Activated naive CD4-positive, alpha-beta T cell treated with anti-CD3 and anti-CD28 coated beads, Interleukin-2, amount 10 ng/mL, durations not matched to agents 7 days and 5 days (primary cell): ENCODE results near the gene CDH13.

Experiments
- CTCF ChIA-PET: fragments of 350-600 bp; sonication (Branson Sonifier 250); formaldehyde crosslinking; loops from one replicate; lab custom pipeline; 2021; ENCODE audit warnings: antibody characterized with exemption; lab: Charles Lee
- DNase-seq: peaks from one replicate; pipeline ENCODE4 v3.0.0-alpha.2; 2020
- H3K27ac Mint-ChIP-seq: one replicate; pipeline ENCODE4 v1.8.0; 2021; ENCODE audit warnings: mild to moderate bottlenecking, moderate library complexity, mixed read lengths
- H3K27me3 Mint-ChIP-seq: one replicate; pipeline ENCODE4 v1.8.0; 2021; ENCODE audit warnings: mild to moderate bottlenecking, mixed read lengths
- H3K36me3 Mint-ChIP-seq: one replicate; pipeline ENCODE4 v1.8.0; 2021; ENCODE audit warnings: mixed read lengths
- H3K4me1 Mint-ChIP-seq: one replicate; pipeline ENCODE4 v1.8.0; 2021; ENCODE audit warnings: mixed read lengths
- H3K4me3 Mint-ChIP-seq: one replicate; pipeline ENCODE4 v1.8.0; 2021; ENCODE audit warnings: mild to moderate bottlenecking, moderate library complexity, mixed read lengths
- H3K9me3 Mint-ChIP-seq: one replicate; pipeline ENCODE4 v1.8.0; 2021; ENCODE audit warnings: mixed read lengths

CDH13 gene

DNA sequence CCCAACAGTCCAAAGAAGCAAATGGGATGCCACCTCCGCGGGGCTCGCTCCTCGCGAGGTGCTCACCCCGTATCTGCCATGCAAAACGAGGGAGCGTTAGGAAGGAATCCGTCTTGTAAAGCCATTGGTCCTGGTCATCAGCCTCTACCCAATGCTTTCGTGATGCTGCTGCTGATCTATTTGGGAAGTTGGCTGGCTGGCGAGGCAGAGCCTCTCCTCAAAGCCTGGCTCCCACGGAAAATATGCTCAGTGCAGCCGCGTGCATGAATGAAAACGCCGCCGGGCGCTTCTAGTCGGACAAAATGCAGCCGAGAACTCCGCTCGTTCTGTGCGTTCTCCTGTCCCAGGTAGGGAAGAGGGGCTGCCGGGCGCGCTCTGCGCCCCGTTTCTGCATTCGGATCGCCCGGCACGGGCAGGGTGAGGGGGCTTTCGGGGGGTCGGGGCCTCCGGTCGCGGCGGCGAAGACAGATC lies at the start of gene CDH13:
Gene CDH13, plus strand, starts transcription at position 179 of the 471 bp plus-strand sequence.
- Mint-ChIP-seq H3K9me3 (no peaks in the 10 kb centered on the region), H3K4me3 (no peak within 1 kb of the TSS), H3K4me1 (no peaks in the 10 kb centered on the region), H3K27me3 (peaks cover 86% of the 10 kb centered on the region), H3K27ac (no peak within 1 kb of the TSS), H3K36me3 (no peaks in the 10 kb centered on the region)
- no peak for DNase-seq
- CTCF ChIA-PET: no interaction called here

DNA sequence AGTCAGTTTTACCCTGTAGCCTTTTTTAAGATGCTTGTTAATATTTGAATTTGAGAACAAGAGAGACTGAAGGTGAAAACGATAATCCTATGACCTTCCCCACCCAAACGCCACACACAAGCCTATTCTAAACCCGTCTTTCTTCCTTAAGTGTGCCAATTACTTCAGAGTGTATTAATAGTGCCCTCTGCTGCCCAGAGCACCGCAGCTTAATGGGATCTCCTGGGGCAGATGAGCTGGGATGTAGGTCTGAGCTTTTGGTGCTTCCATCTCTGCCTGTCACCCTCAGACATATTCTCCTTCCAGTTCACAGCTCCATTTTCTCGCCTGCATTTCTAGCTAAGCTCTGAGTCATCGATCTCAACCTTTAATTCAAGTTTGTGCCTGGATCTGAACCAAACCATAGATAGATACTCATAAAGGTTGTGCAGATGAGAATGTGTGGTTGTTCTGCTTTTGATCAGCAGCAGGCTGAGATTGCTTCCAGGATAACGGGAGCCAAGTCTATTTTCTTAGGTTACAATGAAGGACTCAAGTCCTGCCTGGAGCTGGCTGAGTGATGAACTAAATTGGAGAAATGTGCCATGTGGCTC lies 46.4 kb upstream of the CDH13 start:
- Mint-ChIP-seq H3K27ac (no peak overlapping the region), H3K4me1 (no peaks in the 10 kb centered on the region), H3K4me3 (no peak overlapping the region), H3K36me3 (no peaks in the 10 kb centered on the region), H3K9me3 (no peaks in the 10 kb centered on the region), H3K27me3 (no peaks in the 10 kb centered on the region)
- CTCF ChIA-PET: no interaction called here
- DNase-seq: no peak

GRCh38 chr16:82582975-82583374 lies 43.8 kb upstream of the CDH13 start:
- no peak overlapping the region for H3K4me3 Mint-ChIP-seq
- H3K4me1 Mint-ChIP-seq: no peaks in the 10 kb centered on the region
- no peak overlapping the region for H3K27ac Mint-ChIP-seq
- H3K9me3 Mint-ChIP-seq: no peaks in the 10 kb centered on the region
- DNase-seq: no peak
- CTCF ChIA-PET: no interaction called here
- H3K36me3 Mint-ChIP-seq: no peaks in the 10 kb centered on the region
- H3K27me3 Mint-ChIP-seq: no peaks in the 10 kb centered on the region

GRCh38 chr16:82583422-82583821 lies 43.3 kb upstream of the CDH13 start:
- H3K36me3 Mint-ChIP-seq: no peaks in the 10 kb centered on the region
- H3K27ac Mint-ChIP-seq: no peak overlapping the region
- no peaks in the 10 kb centered on the region for H3K27me3 Mint-ChIP-seq
- H3K4me3 Mint-ChIP-seq: no peak overlapping the region
- CTCF ChIA-PET: no interaction called here
- DNase-seq: no peak
- no peaks in the 10 kb centered on the region for H3K4me1 Mint-ChIP-seq
- no peaks in the 10 kb centered on the region for H3K9me3 Mint-ChIP-seq

DNA sequence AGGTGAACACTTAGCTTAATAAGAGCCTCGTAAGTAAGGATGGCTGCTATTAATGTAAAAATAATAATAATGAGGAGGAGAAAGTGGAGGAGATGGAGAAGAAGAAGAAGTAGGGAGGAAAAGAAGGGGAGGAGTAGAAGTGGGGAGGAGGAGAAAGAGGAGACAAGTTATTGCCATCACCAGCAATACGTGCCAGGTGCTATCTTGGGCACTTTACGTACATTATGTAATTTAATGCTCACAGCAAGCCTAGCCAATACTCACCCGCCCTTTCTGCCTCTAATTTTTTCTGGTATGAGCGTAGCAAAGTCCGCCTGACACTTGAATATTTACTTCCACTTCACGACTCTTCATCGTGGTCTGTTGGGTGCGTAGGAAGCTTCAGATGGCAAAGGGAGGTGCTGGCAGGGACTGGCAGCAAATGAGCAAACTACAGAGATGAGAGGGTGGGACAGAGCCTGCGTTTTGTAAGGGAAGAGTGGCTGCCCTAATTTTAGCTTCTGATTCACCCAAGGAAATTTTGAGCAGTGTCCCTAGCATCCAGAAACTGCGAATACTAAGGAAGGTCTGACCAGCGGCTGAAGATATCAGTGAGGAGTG lies 42.1 kb upstream of the CDH13 start:
- Mint-ChIP-seq H3K9me3 (no peaks in the 10 kb centered on the region), H3K27ac (no peak overlapping the region), H3K27me3 (no peaks in the 10 kb centered on the region), H3K36me3 (no peaks in the 10 kb centered on the region), H3K4me3 (no peak overlapping the region), H3K4me1 (no peaks in the 10 kb centered on the region)
- CTCF ChIA-PET: no interaction called here
- DNase-seq: no peak

GRCh38 chr16:82585675-82586074 lies 41.1 kb upstream of the CDH13 start:
- CTCF ChIA-PET: no interaction called here

GRCh38 chr16:82586130-82586529 lies 40.6 kb upstream of the CDH13 start:
- Mint-ChIP-seq H3K4me1 (no peaks in the 10 kb centered on the region), H3K27me3 (no peaks in the 10 kb centered on the region), H3K4me3 (no peak overlapping the region), H3K9me3 (no peaks in the 10 kb centered on the region), H3K27ac (no peak overlapping the region), H3K36me3 (no peaks in the 10 kb centered on the region)
- no peak for DNase-seq
- CTCF ChIA-PET: no interaction called here

More at GRCh38 chr16:82585675-82586074, 41.1 kb upstream of the CDH13 start:
- Mint-ChIP-seq H3K27ac (no peak overlapping the region), H3K36me3 (no peaks in the 10 kb centered on the region), H3K27me3 (no peaks in the 10 kb centered on the region), H3K9me3 (no peaks in the 10 kb centered on the region), H3K4me1 (no peaks in the 10 kb centered on the region), H3K4me3 (no peak overlapping the region)
- DNase-seq: no peak

DNA sequence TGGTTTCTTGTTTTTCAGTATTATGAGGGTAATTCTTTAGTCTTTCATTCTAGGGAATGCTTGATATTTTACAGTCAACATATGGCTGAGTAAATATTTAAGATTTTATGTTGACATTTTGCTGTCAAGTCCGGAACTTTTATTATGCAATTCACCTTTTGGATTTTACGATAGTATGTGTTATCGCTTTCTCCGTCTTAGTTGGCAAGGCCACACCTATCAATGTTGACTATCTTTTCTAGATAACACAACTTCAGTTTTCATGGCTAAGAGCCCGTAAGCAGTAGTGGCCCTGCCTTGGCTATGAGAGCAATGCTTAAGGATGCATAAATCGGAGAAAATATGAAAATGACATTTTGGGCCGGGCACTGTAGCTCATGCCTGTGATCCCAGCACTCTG lies 39.5 kb upstream of the CDH13 start:
- no peak for DNase-seq
- Mint-ChIP-seq H3K27me3 (no peaks in the 10 kb centered on the region), H3K27ac (no peak overlapping the region), H3K36me3 (no peaks in the 10 kb centered on the region), H3K4me1 (no peaks in the 10 kb centered on the region), H3K4me3 (no peak overlapping the region), H3K9me3 (no peaks in the 10 kb centered on the region)
- CTCF ChIA-PET: no interaction called here

DNA sequence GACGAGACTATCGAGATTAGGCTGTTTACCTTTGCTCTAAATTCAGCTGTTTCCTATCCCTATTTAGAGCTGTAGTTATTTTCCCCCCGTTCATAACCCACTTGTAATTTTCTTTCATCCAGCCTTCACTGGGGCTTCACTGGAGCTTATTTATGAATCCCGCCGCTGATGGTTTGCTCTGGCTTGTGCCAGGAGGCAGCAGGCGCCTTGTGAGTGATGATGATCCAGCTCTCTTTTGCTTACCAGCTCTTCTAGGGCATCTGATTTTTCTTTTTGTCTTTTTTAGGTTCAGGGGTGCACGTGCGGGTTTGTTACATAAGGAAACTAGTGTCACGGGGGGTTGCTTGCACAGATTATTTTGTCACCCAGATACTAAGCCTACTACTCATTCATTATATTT lies 37.4 kb upstream of the CDH13 start:
- CTCF ChIA-PET: no interaction called here
- Mint-ChIP-seq H3K36me3 (no peaks in the 10 kb centered on the region), H3K9me3 (no peaks in the 10 kb centered on the region), H3K4me1 (no peaks in the 10 kb centered on the region), H3K27ac (no peak overlapping the region), H3K27me3 (no peaks in the 10 kb centered on the region), H3K4me3 (no peak overlapping the region)
- no peak for DNase-seq

DNA sequence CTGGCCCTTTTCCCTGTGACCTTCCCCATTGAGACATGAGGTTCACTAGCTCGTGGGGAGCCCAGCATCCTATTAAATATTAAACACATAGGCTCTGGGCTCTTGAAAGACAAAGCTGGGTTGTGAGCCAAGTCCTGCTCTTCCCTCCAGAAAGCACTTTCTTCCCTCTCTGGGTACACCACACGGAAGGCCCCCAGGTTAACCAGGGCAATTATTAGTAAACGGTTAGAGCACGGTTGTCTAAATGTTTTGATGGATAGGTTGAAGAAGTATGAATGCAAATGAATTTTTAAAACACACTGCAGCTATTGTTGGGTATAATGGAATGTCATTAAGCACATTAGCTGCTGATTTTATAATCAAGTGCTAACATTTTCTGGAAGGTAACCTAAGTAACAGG lies 32.7 kb upstream of the CDH13 start:
- H3K36me3 Mint-ChIP-seq: no peaks in the 10 kb centered on the region
- no peak overlapping the region for H3K27ac Mint-ChIP-seq
- CTCF ChIA-PET: no interaction called here
- H3K9me3 Mint-ChIP-seq: no peaks in the 10 kb centered on the region
- H3K4me1 Mint-ChIP-seq: no peaks in the 10 kb centered on the region
- no peaks in the 10 kb centered on the region for H3K27me3 Mint-ChIP-seq
- no peak overlapping the region for H3K4me3 Mint-ChIP-seq
- DNase-seq: no peak

- no peaks in the 10 kb centered on the region for H3K9me3 Mint-ChIP-seq
- no peaks in the 10 kb centered on the region for H3K36me3 Mint-ChIP-seq
- CTCF ChIA-PET: no interaction called here
- no peak overlapping the region for H3K4me3 Mint-ChIP-seq
- no peaks in the 10 kb centered on the region for H3K4me1 Mint-ChIP-seq
- no peaks in the 10 kb centered on the region for H3K27me3 Mint-ChIP-seq
- H3K27ac Mint-ChIP-seq: no peak overlapping the region
- no peak for DNase-seq
Measured at GRCh38 chr16:82598771-82599170, 28.0 kb upstream of the CDH13 start.

GRCh38 chr16:82601989-82602640 lies 24.7 kb upstream of the CDH13 start:
- Mint-ChIP-seq H3K36me3 (no peaks in the 10 kb centered on the region), H3K27ac (no peak overlapping the region), H3K4me1 (no peaks in the 10 kb centered on the region), H3K4me3 (no peak overlapping the region), H3K27me3 (no peaks in the 10 kb centered on the region), H3K9me3 (no peaks in the 10 kb centered on the region)
- CTCF ChIA-PET: no interaction called here
- DNase-seq: no peak

DNA sequence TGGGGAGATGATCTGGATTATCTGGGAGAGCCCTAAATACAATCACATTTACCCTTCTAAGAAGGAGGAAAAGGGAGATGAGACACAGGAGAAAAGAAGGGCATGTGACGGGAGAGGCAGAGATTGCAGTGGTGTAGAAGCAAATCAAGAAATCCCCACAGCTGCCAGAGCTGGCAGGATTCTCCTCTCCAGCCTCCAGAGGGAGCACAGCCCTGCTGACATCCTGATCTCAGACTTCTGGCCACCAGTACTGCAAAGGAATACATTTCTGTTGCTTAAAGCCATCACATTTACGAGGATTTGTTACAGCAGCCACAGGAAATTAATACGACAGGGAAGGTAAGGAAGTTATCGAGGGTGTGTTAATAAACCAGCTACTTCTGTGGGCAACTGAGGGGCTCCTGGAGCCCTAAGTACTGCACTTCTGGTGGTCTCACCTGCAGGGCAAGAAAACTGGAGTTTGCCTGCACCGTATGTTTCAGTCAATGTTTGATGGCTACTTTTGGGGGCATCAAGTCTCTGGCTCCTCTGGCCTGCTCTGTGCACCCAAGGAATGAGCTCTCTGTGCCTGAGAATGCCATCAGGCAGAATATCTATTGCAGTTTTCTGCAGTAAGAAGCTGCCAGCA lies 22.9 kb upstream of the CDH13 start:
- Mint-ChIP-seq H3K9me3 (no peaks in the 10 kb centered on the region), H3K27me3 (no peaks in the 10 kb centered on the region), H3K4me3 (no peak overlapping the region), H3K4me1 (no peaks in the 10 kb centered on the region), H3K27ac (no peak overlapping the region), H3K36me3 (no peaks in the 10 kb centered on the region)
- no peak for DNase-seq
- CTCF ChIA-PET: no interaction called here

- Mint-ChIP-seq H3K4me1 (no peaks in the 10 kb centered on the region), H3K27ac (no peak overlapping the region), H3K36me3 (no peaks in the 10 kb centered on the region), H3K27me3 (no peaks in the 10 kb centered on the region), H3K4me3 (no peak overlapping the region), H3K9me3 (no peaks in the 10 kb centered on the region)
- no peak for DNase-seq
- CTCF ChIA-PET: no interaction called here
Measured at GRCh38 chr16:82605076-82605475, 21.7 kb upstream of the CDH13 start.
